ENCODE results near the gene ATP11A. TPM values are rescaled to one million over a fixed set of nuclear protein-coding genes. Genes with fewer than 3 reads are reported as not detected.
"Not testable (repeated sequence)": the region's sequence is repeated elsewhere in the genome, so short reads cannot be mapped to it uniquely, and the experiment has no call there.

The ATP11A gene
- total RNA-seq, 1 donor from 2014 or later, result 109 TPM

DNA sequence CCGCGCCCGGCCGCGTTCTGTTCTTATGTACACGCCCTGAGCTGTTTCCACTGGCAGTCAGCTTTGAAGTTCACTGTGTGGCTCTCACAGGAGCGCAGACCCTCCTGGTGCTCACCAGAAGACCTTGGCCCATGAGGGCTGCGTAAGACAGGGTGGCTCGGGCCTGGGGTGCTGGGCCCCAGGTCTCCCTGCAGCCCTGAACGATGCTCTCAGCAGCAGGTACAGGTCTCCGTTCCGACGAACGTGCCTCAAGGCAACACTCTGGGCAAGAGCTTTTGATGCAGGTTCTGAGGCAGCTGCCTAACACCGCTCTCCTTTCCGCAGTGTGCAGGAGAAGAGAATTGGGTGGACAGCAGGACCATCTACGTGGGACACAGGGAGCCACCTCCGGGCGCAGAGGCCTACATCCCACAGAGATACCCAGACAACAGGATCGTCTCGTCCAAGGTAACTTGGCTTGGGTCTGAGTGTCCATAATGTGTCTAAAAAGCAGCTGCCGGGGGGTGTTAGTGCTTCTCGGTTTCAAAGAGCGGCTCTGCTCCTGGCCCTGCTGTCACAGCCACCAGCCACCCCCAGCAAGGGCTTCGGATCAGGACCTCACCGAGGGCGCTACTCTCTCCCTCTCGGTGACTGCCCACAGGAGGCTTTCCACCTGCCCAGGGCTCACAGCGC is 95.1 kb downstream of the ATP11A start:
- Mint-ChIP-seq H3K9me3 (ENCODE audit: low read depth) (peaks cover 6% of the 10 kb centered on the region), H3K4me3 (ENCODE audit: low read depth) (no peak overlapping the region), H3K4me1 (ENCODE audit: low read depth) (peaks cover 8% of the 10 kb centered on the region), H3K27ac (peak overlapping the region; percentile 71), H3K27me3 (no peaks in the 10 kb centered on the region), H3K36me3 (ENCODE audit: insufficient read depth) (peaks cover 37% of the 10 kb centered on the region)
- no peak for DNase-seq (ENCODE audit: low spot score, unreplicated experiment)
- TF ChIP-seq, protein P1, sequence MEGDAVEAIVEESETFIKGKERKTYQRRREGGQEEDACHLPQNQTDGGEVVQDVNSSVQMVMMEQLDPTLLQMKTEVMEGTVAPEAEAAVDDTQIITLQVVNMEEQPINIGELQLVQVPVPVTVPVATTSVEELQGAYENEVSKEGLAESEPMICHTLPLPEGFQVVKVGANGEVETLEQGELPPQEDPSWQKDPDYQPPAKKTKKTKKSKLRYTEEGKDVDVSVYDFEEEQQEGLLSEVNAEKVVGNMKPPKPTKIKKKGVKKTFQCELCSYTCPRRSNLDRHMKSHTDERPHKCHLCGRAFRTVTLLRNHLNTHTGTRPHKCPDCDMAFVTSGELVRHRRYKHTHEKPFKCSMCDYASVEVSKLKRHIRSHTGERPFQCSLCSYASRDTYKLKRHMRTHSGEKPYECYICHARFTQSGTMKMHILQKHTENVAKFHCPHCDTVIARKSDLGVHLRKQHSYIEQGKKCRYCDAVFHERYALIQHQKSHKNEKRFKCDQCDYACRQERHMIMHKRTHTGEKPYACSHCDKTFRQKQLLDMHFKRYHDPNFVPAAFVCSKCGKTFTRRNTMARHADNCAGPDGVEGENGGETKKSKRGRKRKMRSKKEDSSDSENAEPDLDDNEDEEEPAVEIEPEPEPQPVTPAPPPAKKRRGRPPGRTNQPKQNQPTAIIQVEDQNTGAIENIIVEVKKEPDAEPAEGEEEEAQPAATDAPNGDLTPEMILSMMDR (IDR thresholded peaks at IDR 0.05; ENCODE audit: unreplicated experiment), result no peak

DNA sequence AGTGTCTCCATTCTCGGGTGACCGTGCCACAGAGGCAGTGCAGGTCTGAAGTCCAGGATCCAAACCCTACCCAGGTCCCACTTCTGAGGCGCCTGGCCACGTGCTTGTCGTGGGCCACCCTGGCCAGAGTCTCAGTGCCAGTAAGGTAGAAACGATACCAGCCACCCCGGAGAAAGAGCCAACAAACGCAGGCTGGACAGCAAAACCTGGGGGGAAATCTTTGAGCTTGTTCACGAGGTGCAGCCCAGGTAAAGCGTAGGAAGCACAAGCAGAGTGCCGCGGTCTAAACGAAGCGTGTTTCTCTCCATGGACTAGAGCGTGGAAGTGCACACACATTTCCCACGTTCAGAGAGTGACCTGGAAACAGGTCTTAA is 95.6 kb downstream of the ATP11A start:
- H3K9me3 Mint-ChIP-seq (ENCODE audit: low read depth), result peaks cover 6% of the 10 kb centered on the region
- no peak overlapping the region for H3K27ac Mint-ChIP-seq
- H3K27me3 Mint-ChIP-seq, result no peaks in the 10 kb centered on the region
- H3K4me1 Mint-ChIP-seq (ENCODE audit: low read depth), result peaks cover 4% of the 10 kb centered on the region
- no peak for DNase-seq (ENCODE audit: low spot score, unreplicated experiment)
- TF ChIP-seq, protein P1 (IDR thresholded peaks at IDR 0.05; ENCODE audit: unreplicated experiment), result no peak
- H3K36me3 Mint-ChIP-seq (ENCODE audit: insufficient read depth), result peaks cover 36% of the 10 kb centered on the region
- H3K4me3 Mint-ChIP-seq (ENCODE audit: low read depth), result no peak overlapping the region

GRCh38 chr13:112786810-112787209 is 97.0 kb downstream of the ATP11A start:
- H3K36me3 Mint-ChIP-seq (ENCODE audit: insufficient read depth), result peaks cover 37% of the 10 kb centered on the region
- not testable (repeated sequence) for H3K4me1 Mint-ChIP-seq (ENCODE audit: low read depth); H3K27ac Mint-ChIP-seq; DNase-seq (ENCODE audit: low spot score, unreplicated experiment); H3K4me3 Mint-ChIP-seq (ENCODE audit: low read depth); H3K9me3 Mint-ChIP-seq (ENCODE audit: low read depth); H3K27me3 Mint-ChIP-seq

GRCh38 chr13:112790735-112791641 is 101.2 kb downstream of the ATP11A start:
- no peak for DNase-seq (ENCODE audit: low spot score, unreplicated experiment)
- no peak overlapping the region for H3K4me3 Mint-ChIP-seq (ENCODE audit: low read depth)
- TF ChIP-seq, protein P1 (IDR thresholded peaks at IDR 0.05; ENCODE audit: unreplicated experiment), result no peak
- peaks cover 30% of the 10 kb centered on the region for H3K36me3 Mint-ChIP-seq (ENCODE audit: insufficient read depth)
- no peaks in the 10 kb centered on the region for H3K27me3 Mint-ChIP-seq
- H3K27ac Mint-ChIP-seq, result no peak overlapping the region
- H3K9me3 Mint-ChIP-seq (ENCODE audit: low read depth), result peaks cover 6% of the 10 kb centered on the region
- H3K4me1 Mint-ChIP-seq (ENCODE audit: low read depth), result no peaks in the 10 kb centered on the region

GRCh38 chr13:112791663-112792440 is 102.0 kb downstream of the ATP11A start:
- H3K9me3 Mint-ChIP-seq (ENCODE audit: low read depth), result peaks cover 6% of the 10 kb centered on the region
- no peak overlapping the region for H3K27ac Mint-ChIP-seq
- no peaks in the 10 kb centered on the region for H3K27me3 Mint-ChIP-seq
- no peaks in the 10 kb centered on the region for H3K4me1 Mint-ChIP-seq (ENCODE audit: low read depth)
- no peak for DNase-seq (ENCODE audit: low spot score, unreplicated experiment)
- TF ChIP-seq, protein P1 (IDR thresholded peaks at IDR 0.05; ENCODE audit: unreplicated experiment), result no peak
- H3K36me3 Mint-ChIP-seq (ENCODE audit: insufficient read depth), result peaks cover 33% of the 10 kb centered on the region
- no peak overlapping the region for H3K4me3 Mint-ChIP-seq (ENCODE audit: low read depth)
